Activated B cell treated with CpG ODN at 0.5 μM for 24 hours (primary cell): ENCODE results near the gene SULT1C4. TPM values are rescaled to one million over a fixed set of nuclear protein-coding genes. Genes with fewer than 3 reads are reported as not detected.

Experiments
- ATAC-seq: fragments of 200-7000 bp; cut with Tn5 transposase; one replicate; pipeline ENCODE4 v1.10.0; 2021; ENCODE audit warnings: low read depth, mild to moderate bottlenecking, moderate library complexity
- CTCF ChIA-PET: fragments of 350-600 bp; sonication (Branson Sonifier 250); formaldehyde crosslinking; loops from one replicate; lab custom pipeline; 2021; ENCODE audit warnings: antibody characterized with exemption; lab: Charles Lee
- POLR2A ChIA-PET: fragments of 350-600 bp; sonication (Branson Sonifier 250); formaldehyde crosslinking; loops from one replicate; lab custom pipeline; 2021; ENCODE audit warnings: antibody characterized with exemption; lab: Charles Lee
- DNase-seq: peaks from one replicate; pipeline ENCODE4 v3.0.0; 2022
- H3K27ac Mint-ChIP-seq: one replicate; pipeline ENCODE4 v1.8.0; 2020; ENCODE audit warnings: mixed read lengths
- H3K27me3 Mint-ChIP-seq: one replicate; pipeline ENCODE4 v1.8.0; 2021; ENCODE audit warnings: mixed read lengths
- H3K36me3 Mint-ChIP-seq: one replicate; pipeline ENCODE4 v1.8.0; 2021; ENCODE audit warnings: low read depth, mixed read lengths
- H3K4me1 Mint-ChIP-seq: one replicate; pipeline ENCODE4 v1.8.0; 2021; ENCODE audit warnings: mixed read lengths
- H3K4me3 Mint-ChIP-seq: one replicate; pipeline ENCODE4 v1.8.0; 2020; ENCODE audit warnings: mild to moderate bottlenecking, mixed read lengths
- H3K9me3 Mint-ChIP-seq: one replicate; pipeline ENCODE4 v1.8.0; 2020; ENCODE audit warnings: mixed read lengths
- intact Hi-C: fragments of 100-400 bp; cut with micrococcal nuclease; formaldehyde crosslinking; loops from one replicate; pipeline ENCODE4 v1.15.1; 2024
- total RNA-seq: library from RNA; stranded (reverse); gene quantifications from 2 replicates; pipeline ENCODE4 v1.2.3, GENCODE V29; 2022
- TF ChIP-seq, protein P1 (sequence below): fragments of 200-600 bp; IDR thresholded peaks from one replicate; pipeline ENCODE4 v1.8.0; 2022; ENCODE audit warnings: antibody characterized with exemption, mild to moderate bottlenecking

Gene SULT1C4
- total RNA-seq, 1 donor from 2014 or later, result not detected

GRCh38 chr2:108412995-108413710, 35.4 kb downstream of the SULT1C4 start:
- no peak overlapping the region for H3K27ac Mint-ChIP-seq
- H3K36me3 Mint-ChIP-seq, result no peaks in the 10 kb centered on the region
- H3K4me1 Mint-ChIP-seq, result no peaks in the 10 kb centered on the region
- POLR2A ChIA-PET, result no interaction called here
- DNase-seq, result no peak
- intact Hi-C loops, result no loop called here
- TF ChIP-seq, protein P1, sequence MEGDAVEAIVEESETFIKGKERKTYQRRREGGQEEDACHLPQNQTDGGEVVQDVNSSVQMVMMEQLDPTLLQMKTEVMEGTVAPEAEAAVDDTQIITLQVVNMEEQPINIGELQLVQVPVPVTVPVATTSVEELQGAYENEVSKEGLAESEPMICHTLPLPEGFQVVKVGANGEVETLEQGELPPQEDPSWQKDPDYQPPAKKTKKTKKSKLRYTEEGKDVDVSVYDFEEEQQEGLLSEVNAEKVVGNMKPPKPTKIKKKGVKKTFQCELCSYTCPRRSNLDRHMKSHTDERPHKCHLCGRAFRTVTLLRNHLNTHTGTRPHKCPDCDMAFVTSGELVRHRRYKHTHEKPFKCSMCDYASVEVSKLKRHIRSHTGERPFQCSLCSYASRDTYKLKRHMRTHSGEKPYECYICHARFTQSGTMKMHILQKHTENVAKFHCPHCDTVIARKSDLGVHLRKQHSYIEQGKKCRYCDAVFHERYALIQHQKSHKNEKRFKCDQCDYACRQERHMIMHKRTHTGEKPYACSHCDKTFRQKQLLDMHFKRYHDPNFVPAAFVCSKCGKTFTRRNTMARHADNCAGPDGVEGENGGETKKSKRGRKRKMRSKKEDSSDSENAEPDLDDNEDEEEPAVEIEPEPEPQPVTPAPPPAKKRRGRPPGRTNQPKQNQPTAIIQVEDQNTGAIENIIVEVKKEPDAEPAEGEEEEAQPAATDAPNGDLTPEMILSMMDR, result no peak
- peaks cover 5% of the 10 kb centered on the region for H3K27me3 Mint-ChIP-seq
- CTCF ChIA-PET, result no interaction called here
- no peak overlapping the region for H3K4me3 Mint-ChIP-seq
- ATAC-seq, result no peak
- H3K9me3 Mint-ChIP-seq, result no peaks in the 10 kb centered on the region

- H3K4me3 Mint-ChIP-seq, result no peak overlapping the region
- H3K4me1 Mint-ChIP-seq, result no peaks in the 10 kb centered on the region
- TF ChIP-seq, protein P1, result no peak
- H3K27ac Mint-ChIP-seq, result no peak overlapping the region
- no peaks in the 10 kb centered on the region for H3K9me3 Mint-ChIP-seq
- CTCF ChIA-PET, result no interaction called here
- DNase-seq (no peak), ATAC-seq (no peak)
- peaks cover 5% of the 10 kb centered on the region for H3K27me3 Mint-ChIP-seq
- POLR2A ChIA-PET, result no interaction called here
- intact Hi-C loops, result no loop called here
- no peaks in the 10 kb centered on the region for H3K36me3 Mint-ChIP-seq
Observed at GRCh38 chr2:108413711-108414095, 35.9 kb downstream of the SULT1C4 start.

GRCh38 chr2:108414256-108414876, 36.6 kb downstream of the SULT1C4 start:
- H3K27ac Mint-ChIP-seq, result no peak overlapping the region
- H3K4me1 Mint-ChIP-seq, result no peaks in the 10 kb centered on the region
- intact Hi-C loops, result no loop called here
- TF ChIP-seq, protein P1, result no peak
- ATAC-seq (no peak), DNase-seq (no peak)
- H3K36me3 Mint-ChIP-seq, result no peaks in the 10 kb centered on the region
- H3K4me3 Mint-ChIP-seq, result no peak overlapping the region
- peaks cover 5% of the 10 kb centered on the region for H3K27me3 Mint-ChIP-seq
- POLR2A ChIA-PET, result no interaction called here
- CTCF ChIA-PET, result no interaction called here
- H3K9me3 Mint-ChIP-seq, result no peaks in the 10 kb centered on the region

DNA sequence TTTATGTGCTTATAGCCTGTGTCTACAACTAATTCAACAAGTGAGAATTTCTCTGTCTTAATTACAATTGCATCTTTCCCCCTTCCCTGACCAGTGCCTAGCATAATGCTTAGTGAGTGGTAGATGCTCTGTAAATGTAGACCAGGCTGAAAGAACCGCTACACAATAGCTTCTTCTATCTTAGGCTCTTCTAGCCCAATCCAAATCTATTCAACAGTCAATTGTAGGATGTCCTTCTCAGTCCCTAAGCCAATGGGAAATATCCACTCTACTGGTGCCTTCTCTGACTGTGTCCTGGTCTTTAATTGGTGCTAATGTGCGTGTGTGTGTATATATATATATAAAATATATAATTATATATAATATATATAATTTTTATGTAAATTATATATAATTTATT, 37.2 kb downstream of the SULT1C4 start:
- H3K4me1 Mint-ChIP-seq, result no peaks in the 10 kb centered on the region
- TF ChIP-seq, protein P1, result no peak
- ChIA-PET POLR2A (no interaction called here), CTCF (no interaction called here)
- H3K27me3 Mint-ChIP-seq, result peaks cover 5% of the 10 kb centered on the region
- ATAC-seq (no peak), DNase-seq (no peak)
- intact Hi-C loops, result no loop called here
- no peaks in the 10 kb centered on the region for H3K36me3 Mint-ChIP-seq
- H3K4me3 Mint-ChIP-seq, result no peak overlapping the region
- no peak overlapping the region for H3K27ac Mint-ChIP-seq
- H3K9me3 Mint-ChIP-seq, result no peaks in the 10 kb centered on the region

DNA sequence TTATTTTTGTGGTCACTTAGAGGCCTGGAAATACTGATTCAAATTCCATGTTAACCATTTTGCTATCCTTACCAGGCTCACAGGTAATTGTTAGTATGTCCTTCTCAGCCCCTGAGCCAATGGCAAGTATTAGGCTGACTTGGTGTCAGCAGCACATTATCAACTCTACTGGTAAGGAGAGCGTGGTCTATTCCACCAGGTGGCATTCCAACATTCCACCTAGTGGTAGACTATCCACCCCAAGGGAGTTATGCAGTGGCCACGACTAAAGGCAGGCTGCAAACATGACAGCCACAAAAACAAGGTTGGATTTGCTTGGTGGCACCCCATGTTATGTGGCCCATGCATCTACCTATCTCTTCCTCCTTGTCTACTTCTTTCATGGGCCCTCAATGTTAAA, 39.5 kb downstream of the SULT1C4 start:
- ATAC-seq, result no peak
- Mint-ChIP-seq H3K27ac (no peak overlapping the region), H3K9me3 (no peaks in the 10 kb centered on the region), H3K4me1 (no peaks in the 10 kb centered on the region), H3K36me3 (no peaks in the 10 kb centered on the region), H3K4me3 (no peak overlapping the region), H3K27me3 (peaks cover 1% of the 10 kb centered on the region)
- no peak for DNase-seq
- intact Hi-C loops, result no loop called here
- TF ChIP-seq, protein P1, result no peak
- CTCF ChIA-PET, result no interaction called here
- POLR2A ChIA-PET, result no interaction called here
